ENCODE data around the gene KIF16B. TPM values are rescaled to one million over a fixed set of nuclear protein-coding genes. Genes with fewer than 3 reads are reported as not detected.

The KIF16B gene
- total RNA-seq, 1 experiment from 2014 or later: 7.6 TPM

DNA sequence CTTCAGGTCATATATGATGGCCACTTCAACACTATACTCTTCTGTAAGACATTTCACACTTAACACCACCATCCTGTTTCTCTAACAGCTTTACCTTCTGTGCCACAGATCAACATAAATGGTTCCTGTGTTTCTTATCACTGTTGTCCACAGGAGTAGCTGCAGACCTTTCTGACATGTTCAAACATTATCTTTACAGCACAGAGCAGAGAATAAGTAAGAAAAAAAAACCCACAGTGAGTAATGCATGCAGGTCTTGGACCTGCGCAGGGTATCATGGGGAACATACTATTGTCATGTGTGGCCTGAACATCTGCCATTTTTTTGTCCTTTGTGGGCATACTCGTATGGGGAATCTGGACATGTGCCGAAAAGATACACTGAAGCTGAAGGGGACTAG is 161.9 kb downstream of the KIF16B start:
- CTCF ChIA-PET: no interaction called here

DNA sequence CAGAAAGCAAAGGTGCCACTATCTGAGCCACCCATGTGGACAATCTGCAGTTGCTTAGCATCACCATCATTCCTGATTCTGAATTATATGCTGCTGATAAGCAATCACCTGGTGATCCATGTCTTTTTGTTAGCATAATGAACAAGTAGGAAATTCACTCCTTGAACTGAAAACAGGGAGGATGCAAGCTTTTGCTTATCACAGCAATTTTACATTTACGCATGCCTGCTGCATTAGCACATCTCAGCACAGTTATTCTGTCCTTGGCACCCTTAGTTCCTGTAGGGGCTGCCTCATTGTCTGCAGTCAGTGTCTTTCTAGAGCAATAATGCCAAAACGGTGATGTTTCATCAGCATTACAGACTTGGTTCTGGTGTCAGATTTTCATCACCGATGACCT is 162.6 kb downstream of the KIF16B start:
- TF ChIP-seq ZMAT4 (CRISPR knock-in tag; IDR thresholded peaks at IDR 0.05) (no peak), E2F5 (CRISPR knock-in tag; IDR thresholded peaks at IDR 0.05) (no peak), NR2C2 (CRISPR knock-in tag; IDR thresholded peaks at IDR 0.05) (no peak)
- TF ChIP-seq, protein P1, sequence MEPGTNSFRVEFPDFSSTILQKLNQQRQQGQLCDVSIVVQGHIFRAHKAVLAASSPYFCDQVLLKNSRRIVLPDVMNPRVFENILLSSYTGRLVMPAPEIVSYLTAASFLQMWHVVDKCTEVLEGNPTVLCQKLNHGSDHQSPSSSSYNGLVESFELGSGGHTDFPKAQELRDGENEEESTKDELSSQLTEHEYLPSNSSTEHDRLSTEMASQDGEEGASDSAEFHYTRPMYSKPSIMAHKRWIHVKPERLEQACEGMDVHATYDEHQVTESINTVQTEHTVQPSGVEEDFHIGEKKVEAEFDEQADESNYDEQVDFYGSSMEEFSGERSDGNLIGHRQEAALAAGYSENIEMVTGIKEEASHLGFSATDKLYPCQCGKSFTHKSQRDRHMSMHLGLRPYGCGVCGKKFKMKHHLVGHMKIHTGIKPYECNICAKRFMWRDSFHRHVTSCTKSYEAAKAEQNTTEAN (CRISPR knock-in tag; IDR thresholded peaks at IDR 0.05): no peak
- Mint-ChIP-seq H3K4me1 (no peaks in the 10 kb centered on the region), H3K27ac (no peak overlapping the region), H3K36me3 (peaks cover 24% of the 10 kb centered on the region), H3K9me3 (peaks cover 18% of the 10 kb centered on the region), H3K27me3 (ENCODE audit: low read depth) (no peaks in the 10 kb centered on the region), H3K4me3 (no peak overlapping the region)
- POLR2A ChIA-PET: no interaction called here
- no peak for ATAC-seq
- no peak for DNase-seq (ENCODE audit: low spot score)
- CTCF ChIA-PET: no interaction called here

More for the DNA sequence above, 161.9 kb downstream of the KIF16B start:
- Mint-ChIP-seq H3K36me3 (peaks cover 18% of the 10 kb centered on the region), H3K4me1 (no peaks in the 10 kb centered on the region), H3K4me3 (no peak overlapping the region), H3K27me3 (ENCODE audit: low read depth) (no peaks in the 10 kb centered on the region), H3K9me3 (peaks cover 18% of the 10 kb centered on the region), H3K27ac (no peak overlapping the region)
- ATAC-seq (no peak), DNase-seq (ENCODE audit: low spot score) (no peak)
- POLR2A ChIA-PET: no interaction called here
- TF ChIP-seq, protein P1 (CRISPR knock-in tag; IDR thresholded peaks at IDR 0.05): no peak
- TF ChIP-seq ZNF423 (CRISPR knock-in tag; IDR thresholded peaks at IDR 0.05) (no peak), ZNF416 (CRISPR knock-in tag; IDR thresholded peaks at IDR 0.05) (no peak), STAT6 (CRISPR knock-in tag; conservative IDR thresholded peaks at IDR 0.05; ENCODE audit: low read depth) (no peak)
- TF ChIP-seq, protein P2, sequence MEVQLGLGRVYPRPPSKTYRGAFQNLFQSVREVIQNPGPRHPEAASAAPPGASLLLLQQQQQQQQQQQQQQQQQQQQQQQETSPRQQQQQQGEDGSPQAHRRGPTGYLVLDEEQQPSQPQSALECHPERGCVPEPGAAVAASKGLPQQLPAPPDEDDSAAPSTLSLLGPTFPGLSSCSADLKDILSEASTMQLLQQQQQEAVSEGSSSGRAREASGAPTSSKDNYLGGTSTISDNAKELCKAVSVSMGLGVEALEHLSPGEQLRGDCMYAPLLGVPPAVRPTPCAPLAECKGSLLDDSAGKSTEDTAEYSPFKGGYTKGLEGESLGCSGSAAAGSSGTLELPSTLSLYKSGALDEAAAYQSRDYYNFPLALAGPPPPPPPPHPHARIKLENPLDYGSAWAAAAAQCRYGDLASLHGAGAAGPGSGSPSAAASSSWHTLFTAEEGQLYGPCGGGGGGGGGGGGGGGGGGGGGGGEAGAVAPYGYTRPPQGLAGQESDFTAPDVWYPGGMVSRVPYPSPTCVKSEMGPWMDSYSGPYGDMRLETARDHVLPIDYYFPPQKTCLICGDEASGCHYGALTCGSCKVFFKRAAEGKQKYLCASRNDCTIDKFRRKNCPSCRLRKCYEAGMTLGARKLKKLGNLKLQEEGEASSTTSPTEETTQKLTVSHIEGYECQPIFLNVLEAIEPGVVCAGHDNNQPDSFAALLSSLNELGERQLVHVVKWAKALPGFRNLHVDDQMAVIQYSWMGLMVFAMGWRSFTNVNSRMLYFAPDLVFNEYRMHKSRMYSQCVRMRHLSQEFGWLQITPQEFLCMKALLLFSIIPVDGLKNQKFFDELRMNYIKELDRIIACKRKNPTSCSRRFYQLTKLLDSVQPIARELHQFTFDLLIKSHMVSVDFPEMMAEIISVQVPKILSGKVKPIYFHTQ (CRISPR knock-in tag; IDR thresholded peaks at IDR 0.05): no peak

- H3K27ac Mint-ChIP-seq: no peak overlapping the region
- ChIA-PET CTCF (no interaction called here), POLR2A (no interaction called here)
- H3K27me3 Mint-ChIP-seq (ENCODE audit: low read depth): no peaks in the 10 kb centered on the region
- DNase-seq (ENCODE audit: low spot score) (no peak), ATAC-seq (no peak)
- H3K4me1 Mint-ChIP-seq: no peaks in the 10 kb centered on the region; the same call in 1 of the 2 replicates
- no peak overlapping the region for H3K4me3 Mint-ChIP-seq
- H3K9me3 Mint-ChIP-seq: peaks cover 18% of the 10 kb centered on the region
- H3K36me3 Mint-ChIP-seq: peaks cover 24% of the 10 kb centered on the region
- TF ChIP-seq GRHL2 (CRISPR knock-in tag; IDR thresholded peaks at IDR 0.05; ENCODE audit: insufficient replicate concordance, severe bottlenecking) (no peak), ZNF396 (CRISPR knock-in tag; IDR thresholded peaks at IDR 0.05; ENCODE audit: borderline replicate concordance) (no peak), NFE2L1 (CRISPR knock-in tag; IDR thresholded peaks at IDR 0.05) (no peak), ZNF219 (CRISPR knock-in tag; IDR thresholded peaks at IDR 0.05; ENCODE audit: borderline replicate concordance) (no peak), USF1 (CRISPR knock-in tag; IDR thresholded peaks at IDR 0.05) (no peak), ZNF317 (CRISPR knock-in tag; IDR thresholded peaks at IDR 0.05; ENCODE audit: borderline replicate concordance, low read depth) (no peak), ZNF121 (CRISPR knock-in tag; IDR thresholded peaks at IDR 0.05) (no peak), NFYB (CRISPR knock-in tag; conservative IDR thresholded peaks at IDR 0.05; ENCODE audit: low read depth) (no peak), ZMAT4 (CRISPR knock-in tag; IDR thresholded peaks at IDR 0.05) (no peak), RELA (CRISPR knock-in tag; IDR thresholded peaks at IDR 0.05; ENCODE audit: borderline replicate concordance) (no peak), NFATC4 (CRISPR knock-in tag; IDR thresholded peaks at IDR 0.05) (no peak)
- TF ChIP-seq, protein P1 (CRISPR knock-in tag; IDR thresholded peaks at IDR 0.05): no peak
- TF ChIP-seq, protein P3, sequence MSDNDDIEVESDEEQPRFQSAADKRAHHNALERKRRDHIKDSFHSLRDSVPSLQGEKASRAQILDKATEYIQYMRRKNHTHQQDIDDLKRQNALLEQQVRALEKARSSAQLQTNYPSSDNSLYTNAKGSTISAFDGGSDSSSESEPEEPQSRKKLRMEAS (CRISPR knock-in tag; IDR thresholded peaks at IDR 0.05): no peak
Observed at GRCh38 chr20:16408981-16409380, 164.3 kb downstream of the KIF16B start.

Data from WTC11 (cell line).